Caco-2 (cell line): ENCODE measurements around the gene ZNF678. TPM values are rescaled to one million over a fixed set of nuclear protein-coding genes. Genes with fewer than 3 reads are reported as not detected.
"Not testable (repeated sequence)": the region's sequence is repeated elsewhere in the genome, so short reads cannot be mapped to it uniquely, and the experiment has no call there.

Source experiments
- BruUV-seq: library from RNA; stranded (reverse); fragments of 400-500 nt; replicated peaks from 2 replicates; lab custom pipeline; 2021; lab: Mats Ljungman, UMichigan
- CTCF ChIA-PET: fragments of 300-600 bp; sonication (Branson Sonifier 250); formaldehyde crosslinking; loops from one replicate; lab custom pipeline; 2022; ENCODE audit warnings: antibody characterized with exemption; lab: Charles Lee
- POLR2A ChIA-PET: fragments of 300-600 bp; sonication (Branson Sonifier 250); formaldehyde crosslinking; loops from one replicate; lab custom pipeline; 2022; ENCODE audit warnings: antibody characterized with exemption; lab: Charles Lee
- DNase-seq, 2 experiments: peaks; one replicate each; pipeline versions ENCODE4 v3.0.0 to v3.0.0-alpha.2; 2020 to 2022
- H3K27me3 ChIP-seq: replicated peaks from 2 replicates; pipeline ENCODE4 v1.6.0; 2011; ENCODE audit warnings: low read length; ENCODE audit not compliant: control insufficient read depth, insufficient read depth
- H3K36me3 ChIP-seq: 2 replicates; pipeline ENCODE4 v1.5.1; 2011; ENCODE audit warnings: low read length; ENCODE audit not compliant: control insufficient read depth, insufficient read depth
- H3K4me1 ChIP-seq: fragments of 250-450 bp; sonication (Bioruptor Pico); 2 replicates; pipeline ENCODE4 v1.5.1; 2020; ENCODE audit warnings: mild to moderate bottlenecking
- H3K4me3 ChIP-seq: 2 replicates; pipeline ENCODE4 v1.5.1; 2011; ENCODE audit warnings: low read depth, mild to moderate bottlenecking, control low read depth, low read length
- H3K9me3 ChIP-seq: fragments of 250-450 bp; sonication (Bioruptor Pico); 2 replicates; pipeline ENCODE4 v1.5.1; 2020; ENCODE audit warnings: mild to moderate bottlenecking, moderate library complexity
- H3K27ac Mint-ChIP-seq: one replicate; pipeline ENCODE4 v1.8.0; 2022; ENCODE audit warnings: mixed read lengths; ENCODE audit not compliant: unreplicated experiment
- H3K27me3 Mint-ChIP-seq: one replicate; pipeline ENCODE4 v1.8.0; 2022; ENCODE audit warnings: mixed read lengths; ENCODE audit not compliant: insufficient read depth, unreplicated experiment
- H3K36me3 Mint-ChIP-seq: one replicate; pipeline ENCODE4 v1.8.0; 2022; ENCODE audit warnings: mild to moderate bottlenecking, mixed read lengths; ENCODE audit not compliant: insufficient read depth, unreplicated experiment
- H3K4me1 Mint-ChIP-seq: one replicate; pipeline ENCODE4 v1.8.0; 2022; ENCODE audit warnings: low read depth, mixed read lengths; ENCODE audit not compliant: unreplicated experiment
- H3K4me3 Mint-ChIP-seq: one replicate; pipeline ENCODE4 v1.8.0; 2022; ENCODE audit warnings: mild to moderate bottlenecking, moderate library complexity, mixed read lengths; ENCODE audit not compliant: unreplicated experiment
- H3K9me3 Mint-ChIP-seq: one replicate; pipeline ENCODE4 v1.8.0; 2022; ENCODE audit warnings: mixed read lengths; ENCODE audit not compliant: unreplicated experiment
- intact Hi-C: fragments of 100-400 bp; cut with micrococcal nuclease; formaldehyde crosslinking; loops from one replicate; pipeline ENCODE4 v1.10.0; 2022; ENCODE audit not compliant: unreplicated experiment
- total RNA-seq: library from RNA; stranded (reverse); gene quantifications from 2 replicates; pipeline ENCODE4 v1.2.3, GENCODE V29; 2022
- TF ChIP-seq, protein P1 (sequence below), 2 experiments: fragments of 200-600 bp in 1 of 2; IDR thresholded peaks; 1 replicate in 1 of 2; 2 replicates in 1 of 2; pipeline versions ENCODE4 v1.5.1 to v1.8.0; 2011 to 2022; ENCODE audit warnings: antibody characterized with exemption in 1 of 2, control low read depth in 1 of 2, inconsistent platforms in 1 of 2, low read depth in 1 of 2, low read length in 1 of 2, mild to moderate bottlenecking in 1 of 2, moderate library complexity in 1 of 2; ENCODE audit not compliant: insufficient read depth in 1 of 2, severe bottlenecking in 1 of 2, unreplicated experiment in 1 of 2

ZNF678 gene
- total RNA-seq, 1 experiment from 2014 or later: 10.7 TPM

DNA sequence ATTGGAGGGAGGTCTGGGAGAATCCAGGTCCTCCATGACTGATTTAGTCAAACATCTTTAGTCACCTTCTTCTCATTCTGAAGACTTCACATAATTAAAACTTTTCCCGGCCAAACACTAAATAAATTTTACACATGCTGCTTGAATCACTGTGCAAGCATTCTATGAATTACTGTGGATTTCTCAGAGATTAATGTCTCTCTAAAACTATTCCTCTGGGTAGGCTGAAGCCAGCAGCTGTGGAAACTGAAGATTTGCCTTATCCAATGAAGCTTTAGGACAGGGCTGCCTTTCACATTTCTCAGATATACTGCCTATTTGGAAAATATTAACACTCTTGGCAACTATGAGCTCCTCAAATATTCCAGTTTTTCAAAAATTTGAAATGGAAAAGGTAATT is 110.1 kb downstream of the ZNF678 start:
- Histone ChIP-seq H3K9me3 (peaks cover 5% of the 10 kb centered on the region; the same call in 1 of the 2 replicates), H3K4me3 (no peak overlapping the region), H3K27me3 (no peaks in the 10 kb centered on the region), H3K36me3 (no peaks in the 10 kb centered on the region), H3K4me1 (no peaks in the 10 kb centered on the region)
- TF ChIP-seq, protein P1, sequence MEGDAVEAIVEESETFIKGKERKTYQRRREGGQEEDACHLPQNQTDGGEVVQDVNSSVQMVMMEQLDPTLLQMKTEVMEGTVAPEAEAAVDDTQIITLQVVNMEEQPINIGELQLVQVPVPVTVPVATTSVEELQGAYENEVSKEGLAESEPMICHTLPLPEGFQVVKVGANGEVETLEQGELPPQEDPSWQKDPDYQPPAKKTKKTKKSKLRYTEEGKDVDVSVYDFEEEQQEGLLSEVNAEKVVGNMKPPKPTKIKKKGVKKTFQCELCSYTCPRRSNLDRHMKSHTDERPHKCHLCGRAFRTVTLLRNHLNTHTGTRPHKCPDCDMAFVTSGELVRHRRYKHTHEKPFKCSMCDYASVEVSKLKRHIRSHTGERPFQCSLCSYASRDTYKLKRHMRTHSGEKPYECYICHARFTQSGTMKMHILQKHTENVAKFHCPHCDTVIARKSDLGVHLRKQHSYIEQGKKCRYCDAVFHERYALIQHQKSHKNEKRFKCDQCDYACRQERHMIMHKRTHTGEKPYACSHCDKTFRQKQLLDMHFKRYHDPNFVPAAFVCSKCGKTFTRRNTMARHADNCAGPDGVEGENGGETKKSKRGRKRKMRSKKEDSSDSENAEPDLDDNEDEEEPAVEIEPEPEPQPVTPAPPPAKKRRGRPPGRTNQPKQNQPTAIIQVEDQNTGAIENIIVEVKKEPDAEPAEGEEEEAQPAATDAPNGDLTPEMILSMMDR (IDR thresholded peaks at IDR 0.05; ENCODE audit: insufficient read depth in 1 of 2, low read depth in 1 of 2, low read length in 1 of 2, severe bottlenecking in 1 of 2, unreplicated experiment in 1 of 2): no peak
- Mint-ChIP-seq H3K27me3 (no peaks in the 10 kb centered on the region), H3K4me1 (no peaks in the 10 kb centered on the region), H3K27ac (no peak overlapping the region), H3K36me3 (no peaks in the 10 kb centered on the region), H3K4me3 (no peak overlapping the region), H3K9me3 (peaks cover 33% of the 10 kb centered on the region)
- DNase-seq: no peak
- no TSS peak for BruUV-seq
- POLR2A ChIA-PET: no interaction called here
- intact Hi-C loops: no loop called here
- CTCF ChIA-PET: no interaction called here

DNA sequence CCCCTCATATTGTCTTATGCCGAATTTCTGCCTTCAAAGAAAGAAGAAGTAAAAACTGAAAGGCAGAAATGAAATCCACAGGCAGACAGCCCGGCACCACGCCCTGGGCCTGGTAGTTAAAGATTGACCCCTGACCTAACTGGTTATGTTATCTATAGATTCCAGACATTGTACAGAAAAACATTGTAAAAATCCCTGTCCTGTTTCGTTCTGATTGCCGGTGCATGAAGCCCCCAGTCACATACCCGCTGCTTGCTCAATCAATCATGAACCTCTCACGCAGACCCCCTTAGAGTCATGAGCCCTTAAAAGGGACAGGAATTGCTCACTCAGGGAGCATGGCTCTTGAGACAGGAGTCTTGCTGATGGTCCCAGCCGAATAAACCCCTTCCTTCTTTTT is 122.5 kb downstream of the ZNF678 start:
- Histone ChIP-seq H3K36me3 (no peaks in the 10 kb centered on the region), H3K4me1 (0 out of 2 replicates have a peak, but pooled peaks cover 4% of the 10 kb centered on the region), H3K4me3 (no peak overlapping the region), H3K27me3 (no peaks in the 10 kb centered on the region), H3K9me3 (peaks cover 11% of the 10 kb centered on the region)
- TF ChIP-seq, protein P1 (IDR thresholded peaks at IDR 0.05; ENCODE audit: insufficient read depth in 1 of 2, low read depth in 1 of 2, low read length in 1 of 2, severe bottlenecking in 1 of 2, unreplicated experiment in 1 of 2): no peak
- ChIA-PET CTCF (no interaction called here), POLR2A (no interaction called here)
- no peaks in the 10 kb centered on the region for H3K27me3 Mint-ChIP-seq
- DNase-seq: no peak
- H3K27ac Mint-ChIP-seq: no peak overlapping the region
- no TSS peak for BruUV-seq
- peaks cover 35% of the 10 kb centered on the region for H3K9me3 Mint-ChIP-seq
- intact Hi-C loops: no loop called here
- no peaks in the 10 kb centered on the region for H3K4me1 Mint-ChIP-seq
- no peaks in the 10 kb centered on the region for H3K36me3 Mint-ChIP-seq
- no peak overlapping the region for H3K4me3 Mint-ChIP-seq

DNA sequence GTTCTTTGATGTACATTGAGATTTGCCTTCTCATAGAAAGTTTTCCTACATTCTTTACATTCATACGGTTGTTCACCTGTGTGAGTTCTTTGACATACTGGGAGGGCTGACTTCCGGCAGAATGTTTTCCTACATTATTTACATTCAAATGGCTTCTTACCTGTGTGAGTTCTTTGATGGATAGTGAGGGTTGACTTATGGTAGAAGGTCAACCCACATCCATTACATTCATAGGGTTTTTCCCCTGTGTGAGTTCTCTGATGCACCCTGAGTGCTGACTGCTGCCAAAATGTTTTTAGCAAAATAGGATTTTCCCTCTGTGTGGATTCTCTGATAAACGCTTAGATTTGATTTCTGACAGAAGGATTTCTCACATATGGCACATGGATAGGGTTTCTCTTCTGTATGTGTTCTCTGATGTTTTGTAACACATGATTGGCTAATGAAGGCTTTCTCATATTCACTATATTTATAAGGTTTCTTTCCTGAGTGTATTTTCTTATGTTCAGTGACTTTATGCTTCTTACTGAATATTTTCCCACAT is 134.0 kb downstream of the ZNF678 start:
- no TSS peak for BruUV-seq
- intact Hi-C loops: no loop called here
- POLR2A ChIA-PET: no interaction called here
- peaks cover 49% of the 10 kb centered on the region for H3K9me3 Mint-ChIP-seq
- no peaks in the 10 kb centered on the region for H3K4me1 Mint-ChIP-seq
- Histone ChIP-seq H3K4me3 (no peak overlapping the region), H3K36me3 (no peaks in the 10 kb centered on the region), H3K4me1 (no peaks in the 10 kb centered on the region), H3K27me3 (no peaks in the 10 kb centered on the region), H3K9me3 (peaks cover 16% of the 10 kb centered on the region)
- TF ChIP-seq, protein P1 (IDR thresholded peaks at IDR 0.05; ENCODE audit: insufficient read depth in 1 of 2, low read depth in 1 of 2, low read length in 1 of 2, severe bottlenecking in 1 of 2, unreplicated experiment in 1 of 2): no peak
- CTCF ChIA-PET: no interaction called here
- no peaks in the 10 kb centered on the region for H3K27me3 Mint-ChIP-seq
- DNase-seq: no peak
- H3K4me3 Mint-ChIP-seq: no peak overlapping the region
- H3K36me3 Mint-ChIP-seq: no peaks in the 10 kb centered on the region
- H3K27ac Mint-ChIP-seq: no peak overlapping the region

DNA sequence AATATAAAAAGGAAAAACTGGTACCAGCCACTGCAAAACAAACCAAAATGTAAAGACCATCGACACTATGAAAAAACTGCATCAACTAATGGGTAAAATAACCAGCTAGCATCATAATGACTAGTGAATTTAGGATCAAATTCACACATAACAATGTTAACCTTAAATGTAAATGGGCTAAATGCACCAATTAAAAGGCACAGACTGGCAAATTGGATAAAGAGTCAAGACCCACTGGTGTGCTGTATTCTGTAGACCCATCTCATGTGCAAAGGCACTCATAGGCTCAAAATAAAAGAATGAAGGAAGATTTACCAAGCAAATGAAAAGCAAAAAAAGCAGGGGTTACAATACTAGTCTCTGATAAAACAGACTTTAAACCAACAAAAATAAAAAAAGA is 138.3 kb downstream of the ZNF678 start:
- H3K9me3 Mint-ChIP-seq: peaks cover 52% of the 10 kb centered on the region
- H3K27me3 ChIP-seq, H3K4me1 ChIP-seq, POLR2A ChIA-PET, H3K4me3 ChIP-seq, H3K36me3 Mint-ChIP-seq, intact Hi-C loops, H3K4me1 Mint-ChIP-seq, H3K27ac Mint-ChIP-seq, H3K27me3 Mint-ChIP-seq, H3K4me3 Mint-ChIP-seq, BruUV-seq, DNase-seq, H3K36me3 ChIP-seq, CTCF ChIA-PET: not testable (repeated sequence)
- H3K9me3 ChIP-seq: peaks cover 19% of the 10 kb centered on the region
